Right lung (tissue), 5 donors: ENCODE data around the gene PCNT. TPM values are rescaled to one million over a fixed set of nuclear protein-coding genes. Genes with fewer than 3 reads are reported as not detected.

Experiments used
- DNase-seq, 2 donors: peaks; one replicate each; pipeline ENCODE4 v3.0.0-alpha.2; 2013
- polyA plus RNA-seq, 5 donors: library from polyadenylated mRNA; unstranded; fragments of 120-200 nt; gene quantifications; one replicate each; pipeline versions ENCODE4 v1.2.1 to v1.2.3, GENCODE V29; 2013; ENCODE audit warnings: inconsistent platforms in 1 of 5, low replicate concordance in 1 of 5; ENCODE audit not compliant: insufficient read length in 5 of 5, insufficient read depth in 1 of 5

The PCNT gene
- polyA plus RNA-seq, 5 donors, result 27.9 to 33.4 (median 31.9) TPM

DNA sequence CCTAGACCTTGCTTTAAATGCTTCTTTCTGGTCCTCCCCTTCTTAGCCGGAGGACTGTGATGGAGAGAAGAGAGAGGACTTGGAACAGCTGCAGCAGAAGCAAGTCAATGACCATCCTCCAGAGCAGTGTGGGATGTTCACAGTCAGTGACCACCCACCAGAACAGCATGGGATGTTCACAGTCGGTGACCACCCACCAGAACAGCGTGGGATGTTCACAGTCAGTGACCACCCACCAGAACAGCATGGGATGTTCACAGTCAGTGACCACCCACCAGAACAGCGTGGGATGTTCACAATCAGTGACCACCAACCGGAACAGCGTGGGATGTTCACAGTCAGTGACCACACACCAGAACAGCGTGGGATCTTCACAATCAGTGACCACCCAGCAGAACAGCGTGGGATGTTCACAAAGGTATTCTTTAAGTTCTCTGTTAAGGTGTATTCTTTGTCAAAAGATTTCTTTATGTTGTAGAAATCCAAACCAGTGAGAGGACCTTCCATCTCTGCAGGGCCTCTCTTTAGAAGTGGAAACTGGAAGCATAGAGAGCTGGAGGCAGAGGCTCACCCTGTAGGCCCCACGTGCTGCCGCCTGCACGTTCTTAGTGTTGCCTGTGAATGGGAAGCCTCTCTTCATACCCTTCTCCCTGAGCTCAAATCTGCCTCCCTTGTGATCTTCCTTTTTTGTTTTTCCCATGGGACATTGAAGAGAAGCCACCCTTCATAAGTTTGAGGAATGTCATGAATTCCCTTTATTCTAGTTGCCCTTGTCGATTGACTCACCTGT is 10.6 kb downstream of the PCNT start:
- DNase-seq, result no peak

DNA sequence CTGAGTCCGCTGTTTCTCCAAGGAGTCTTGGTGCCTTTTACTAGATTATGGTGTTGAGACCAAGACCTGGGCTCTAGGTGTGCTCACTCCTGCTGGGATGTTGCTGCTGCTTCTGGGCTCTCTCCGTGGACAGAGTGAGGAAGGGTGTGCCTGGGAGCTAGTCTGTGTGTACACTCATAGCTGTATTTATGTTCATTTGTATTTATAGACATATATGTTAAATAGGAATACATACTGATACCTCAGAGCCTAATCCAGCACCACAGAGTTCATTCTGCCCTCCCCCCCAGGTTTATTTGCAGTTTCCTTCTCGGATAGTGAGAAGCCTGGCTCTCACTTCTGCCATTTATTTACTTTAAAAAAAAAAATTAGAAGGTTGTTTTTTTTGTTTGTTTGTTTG is 12.6 kb downstream of the PCNT start:
- no peak for DNase-seq

DNA sequence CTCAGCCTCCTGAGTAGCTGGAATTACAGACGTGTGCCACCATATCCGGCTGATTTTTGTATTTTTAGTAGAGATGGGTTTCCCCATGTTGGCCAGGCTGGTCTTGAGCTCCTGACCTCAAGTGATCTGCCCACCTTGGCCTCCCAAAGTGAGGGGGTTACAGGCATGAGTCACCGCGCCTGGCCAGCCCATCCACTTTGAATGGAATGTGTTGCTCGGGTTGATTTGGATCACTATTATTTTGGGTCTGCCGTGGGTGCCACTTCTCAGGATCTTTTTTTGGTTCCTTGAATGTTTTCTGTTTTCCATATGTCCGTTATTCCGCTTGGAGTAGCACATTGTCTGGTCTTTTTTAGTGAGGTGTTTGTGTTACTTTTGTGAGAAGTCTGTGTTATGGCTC is 17.0 kb downstream of the PCNT start:
- no peak for DNase-seq

DNA sequence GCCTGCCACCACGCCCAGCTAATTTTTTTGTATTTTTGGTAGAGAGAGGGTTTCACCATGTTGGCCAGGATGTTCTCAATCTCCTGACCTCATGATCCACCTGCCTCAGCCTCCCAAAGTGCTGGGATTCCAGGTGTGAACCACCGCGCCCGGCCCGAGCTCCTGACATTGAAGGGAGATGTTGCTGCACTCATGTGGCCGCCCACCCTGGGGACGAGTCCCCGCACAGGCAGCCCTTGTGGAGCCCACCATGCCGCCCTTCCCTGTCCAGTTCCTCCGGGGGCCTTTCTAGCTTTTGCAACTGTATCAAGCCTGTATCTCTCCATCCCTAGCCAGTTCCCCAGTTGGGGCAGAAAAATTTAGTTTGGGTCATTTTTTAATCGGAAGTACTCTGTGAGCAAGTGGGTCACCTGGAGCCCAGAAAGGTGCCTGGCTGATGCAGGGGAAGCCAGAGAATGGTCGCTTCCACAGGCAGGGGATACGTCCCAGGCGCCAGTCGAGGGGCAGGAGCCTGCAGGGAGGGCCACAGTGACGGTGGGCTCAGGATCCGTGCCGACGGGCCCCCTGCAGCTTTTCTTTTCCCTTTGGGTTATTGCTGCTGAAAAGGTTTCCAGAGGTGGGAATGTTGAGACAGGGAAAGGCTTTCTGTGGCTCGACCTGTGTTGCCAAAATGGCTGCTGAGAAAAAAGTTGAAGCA is 20.4 kb downstream of the PCNT start:
- no peak for DNase-seq

DNA sequence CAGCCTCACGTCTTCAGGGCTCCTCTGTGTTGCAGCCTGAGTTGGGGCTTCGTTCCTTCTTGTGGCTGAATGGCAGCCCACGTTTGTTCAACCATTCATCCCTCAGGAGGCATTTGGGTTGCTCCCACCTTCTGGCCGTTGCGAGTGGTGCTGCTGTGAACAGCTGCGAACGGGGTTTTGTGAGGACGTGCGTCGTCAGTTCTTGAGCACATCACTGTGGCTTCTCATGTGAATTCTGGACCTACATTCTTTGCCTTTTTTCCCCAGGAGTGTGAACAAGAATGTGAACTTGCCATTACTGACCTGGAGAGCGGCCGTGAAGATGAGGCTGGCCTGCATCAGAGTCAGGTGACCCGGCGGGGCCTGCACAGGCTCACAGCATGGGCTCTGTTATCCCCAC is 21.9 kb downstream of the PCNT start:
- DNase-seq, result no peak

DNA sequence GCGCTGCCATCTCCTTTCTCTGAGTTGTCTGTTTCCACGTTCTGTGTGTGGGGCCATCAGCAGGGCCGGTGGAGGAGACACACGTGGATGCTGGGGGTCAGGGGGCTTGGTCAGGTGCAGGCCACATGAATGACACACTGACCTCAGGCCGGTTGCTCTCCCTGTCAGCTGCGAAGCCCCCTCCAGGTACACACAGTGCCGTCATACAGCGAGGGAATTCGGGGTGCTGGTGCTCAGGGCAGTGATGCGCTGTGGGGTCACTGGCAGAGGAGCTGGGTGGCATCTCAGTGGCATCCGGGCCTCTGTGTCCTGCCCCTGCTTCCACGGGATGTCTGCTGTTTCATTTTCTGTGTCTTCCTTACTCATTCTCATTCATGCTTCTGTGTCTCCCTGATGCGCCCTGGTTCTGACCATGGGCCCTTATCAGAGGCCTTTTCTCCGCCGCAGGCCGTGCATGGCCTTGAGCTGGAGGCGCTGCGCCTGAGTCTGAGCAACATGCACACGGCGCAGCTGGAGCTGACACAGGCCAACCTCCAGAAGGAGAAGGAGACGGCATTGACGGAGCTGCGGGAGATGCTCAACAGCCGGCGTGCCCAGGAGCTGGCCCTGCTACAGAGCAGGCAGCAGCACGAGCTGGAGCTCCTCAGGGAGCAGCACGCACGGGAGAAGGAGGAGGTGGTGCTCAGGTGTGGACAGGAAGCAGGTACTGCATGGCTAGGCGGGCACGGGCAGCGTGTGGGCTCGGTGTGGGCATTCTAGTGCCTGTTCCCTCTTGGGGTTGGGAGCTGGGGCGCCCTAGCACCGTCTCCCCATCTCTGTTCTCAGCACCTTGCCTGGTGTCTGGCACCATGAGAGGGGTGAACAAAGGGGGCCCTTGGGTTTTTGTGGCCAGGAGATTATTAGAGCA is 22.6 kb downstream of the PCNT start:
- no peak for DNase-seq

DNA sequence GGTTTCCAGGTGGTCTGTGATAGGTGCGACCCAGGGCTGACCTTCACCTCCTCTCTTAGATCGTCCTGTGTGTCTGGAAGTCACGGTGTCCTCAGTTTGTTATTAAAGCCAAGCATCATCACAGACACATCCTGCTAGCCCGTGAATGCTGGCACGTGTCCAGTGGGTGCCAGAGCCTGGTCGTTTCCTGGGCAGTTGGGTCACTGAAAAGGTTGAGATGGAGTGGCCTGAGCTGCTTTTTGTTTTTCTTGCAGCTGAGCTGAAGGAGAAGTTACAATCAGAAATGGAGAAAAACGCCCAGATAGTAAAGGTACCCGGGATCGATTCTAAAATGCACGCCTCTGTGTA is 23.2 kb downstream of the PCNT start:
- no peak for DNase-seq

DNA sequence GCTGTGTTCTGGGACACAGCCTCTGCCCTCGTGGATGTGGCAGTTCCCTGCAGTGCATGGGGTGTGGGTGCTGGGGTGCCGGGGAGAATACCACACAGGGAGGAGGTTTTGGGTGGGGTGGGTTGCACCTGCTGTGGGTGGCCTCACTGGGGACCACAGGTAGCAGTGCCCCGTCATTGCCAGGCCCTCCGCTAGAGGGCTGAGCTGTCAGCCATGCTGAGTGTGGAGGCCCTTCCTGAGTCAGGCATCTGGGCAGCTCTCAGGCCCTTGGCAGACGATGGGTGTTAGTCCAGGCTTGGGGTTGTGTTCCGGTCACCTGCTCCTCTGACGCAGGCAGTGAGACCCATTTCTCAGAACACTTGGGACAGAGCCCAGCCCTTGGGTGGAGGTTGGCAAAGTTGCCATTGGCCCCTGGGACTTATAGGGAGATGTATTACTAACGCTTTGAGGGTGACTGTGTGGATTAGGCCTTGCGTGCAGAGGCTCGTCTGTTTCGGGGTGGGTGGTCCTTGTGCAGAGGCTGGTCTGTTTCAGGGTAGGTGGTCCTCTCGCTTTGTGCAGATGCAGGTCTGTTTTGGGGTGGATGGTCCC is 23.9 kb downstream of the PCNT start:
- no peak for DNase-seq

DNA sequence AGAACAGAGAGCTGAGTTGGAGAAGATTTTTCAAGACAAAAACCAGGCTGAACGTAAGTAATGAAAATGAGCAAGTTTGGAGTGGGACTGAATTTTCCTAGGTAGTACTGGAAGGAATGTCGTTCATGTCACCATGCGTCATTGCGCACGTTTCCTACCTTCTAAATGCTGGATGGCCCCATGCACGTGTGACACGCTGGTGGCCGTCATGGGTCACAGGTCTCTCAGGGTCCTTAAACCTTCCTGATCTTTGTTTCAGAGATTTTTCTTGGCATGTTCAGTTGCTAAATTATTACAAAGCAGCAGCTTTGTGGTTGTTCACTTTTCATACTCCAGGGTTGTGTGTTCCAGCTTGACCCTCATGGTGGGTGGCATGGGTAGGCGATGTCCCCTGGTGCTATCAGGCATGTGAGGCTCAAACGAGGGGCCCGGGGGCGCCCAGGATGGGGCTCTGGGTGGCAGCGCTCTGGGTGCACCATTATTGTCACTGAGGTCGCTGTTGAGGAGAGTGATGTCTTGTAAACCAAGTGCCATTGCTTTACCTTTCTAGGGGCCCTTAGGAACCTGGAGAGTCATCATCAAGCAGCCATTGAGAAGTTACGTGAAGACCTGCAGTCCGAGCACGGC is 25.3 kb downstream of the PCNT start:
- DNase-seq, result no peak

DNA sequence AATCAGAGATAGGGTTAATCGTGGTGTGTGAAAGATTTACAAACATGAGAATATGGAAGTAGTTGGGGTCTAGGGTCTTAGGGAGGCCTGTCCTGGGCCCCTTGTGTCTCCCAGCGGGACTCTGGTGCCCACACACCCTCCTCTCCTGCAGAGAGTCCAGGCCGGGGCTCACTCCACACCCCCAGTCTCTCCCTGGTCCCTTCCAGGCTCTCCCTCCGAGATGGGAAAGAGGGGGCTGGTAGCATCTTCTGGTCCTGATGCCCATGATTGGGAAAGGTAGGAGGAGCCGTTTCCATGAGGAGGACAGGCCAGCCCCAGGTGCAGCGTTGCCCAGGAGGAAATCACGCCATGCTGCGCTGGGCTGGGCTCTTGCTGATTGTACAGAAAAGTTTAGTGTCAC is 26.6 kb downstream of the PCNT start:
- DNase-seq, result no peak

DNA sequence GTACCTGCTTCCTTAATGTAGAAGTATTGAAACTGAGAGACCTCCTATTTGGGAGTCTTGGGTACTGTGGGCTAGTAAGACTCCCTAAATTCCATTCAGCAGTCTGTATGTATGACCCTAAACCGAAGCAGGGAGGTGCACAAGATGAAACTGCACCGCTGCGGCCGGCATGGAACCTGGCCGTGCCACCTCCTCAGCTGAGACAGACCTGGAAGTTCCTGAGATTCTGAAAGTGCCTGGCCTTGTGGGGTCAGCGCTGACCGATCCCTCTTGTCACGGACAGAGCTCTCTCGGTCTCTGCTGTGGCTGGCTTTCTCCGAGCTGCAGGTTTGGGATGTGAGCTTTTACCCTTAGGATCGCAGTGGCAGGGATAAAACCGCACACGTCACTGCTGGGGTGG is 27.0 kb downstream of the PCNT start:
- DNase-seq, result no peak

DNA sequence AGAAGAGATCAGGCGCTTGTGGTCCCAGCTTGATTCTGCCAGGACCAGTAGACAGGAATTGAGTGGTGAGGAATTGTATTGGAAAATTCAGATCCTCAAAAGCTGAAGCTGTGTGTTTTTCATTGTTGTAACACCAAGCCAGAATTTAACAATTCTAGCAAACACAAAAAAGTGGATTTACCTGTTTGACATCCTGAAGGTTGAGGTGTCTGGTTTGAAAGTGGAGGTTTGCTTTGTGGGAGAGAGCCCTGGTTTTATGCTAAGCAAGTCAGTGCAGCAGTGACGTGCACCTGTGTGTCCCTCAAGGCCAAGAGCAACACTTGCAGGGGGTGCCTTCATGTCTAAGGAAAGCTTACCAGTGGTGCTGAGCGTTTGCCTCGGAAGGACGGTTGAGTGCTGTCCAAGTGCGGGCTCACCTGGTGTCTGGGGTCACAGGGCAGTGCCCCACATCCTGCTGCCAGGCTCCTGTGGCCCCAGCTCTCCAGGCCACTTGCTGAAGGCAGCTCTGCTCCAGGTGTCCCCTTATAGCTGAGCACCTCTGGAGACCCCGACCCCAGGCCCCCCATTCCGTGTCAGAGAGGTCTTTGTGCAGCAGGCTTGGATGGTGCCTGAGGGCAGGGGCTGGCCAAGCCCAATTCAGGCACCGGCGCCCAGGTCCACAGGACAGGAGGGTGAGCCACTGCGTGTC is 27.7 kb downstream of the PCNT start:
- DNase-seq, result peak in 1 of 2 donors; percentile 1

DNA sequence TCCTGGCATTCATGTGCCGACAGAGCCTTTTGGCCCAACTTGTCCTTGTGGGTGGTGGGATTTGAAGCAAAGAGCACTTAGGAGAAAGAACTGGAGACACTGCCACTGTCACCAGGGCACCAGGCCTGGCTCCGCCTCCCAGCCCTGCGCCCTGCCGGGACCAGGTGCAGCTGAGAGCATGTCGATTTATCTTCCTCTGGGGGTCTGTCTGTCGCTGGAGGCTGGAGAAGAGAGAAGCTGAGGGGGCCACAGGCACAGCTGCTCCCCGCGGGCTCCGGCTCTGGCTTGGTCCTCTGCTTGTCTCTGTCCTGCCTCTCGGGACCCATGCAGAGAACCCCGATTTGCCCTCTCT is 28.2 kb downstream of the PCNT start:
- no peak for DNase-seq

DNA sequence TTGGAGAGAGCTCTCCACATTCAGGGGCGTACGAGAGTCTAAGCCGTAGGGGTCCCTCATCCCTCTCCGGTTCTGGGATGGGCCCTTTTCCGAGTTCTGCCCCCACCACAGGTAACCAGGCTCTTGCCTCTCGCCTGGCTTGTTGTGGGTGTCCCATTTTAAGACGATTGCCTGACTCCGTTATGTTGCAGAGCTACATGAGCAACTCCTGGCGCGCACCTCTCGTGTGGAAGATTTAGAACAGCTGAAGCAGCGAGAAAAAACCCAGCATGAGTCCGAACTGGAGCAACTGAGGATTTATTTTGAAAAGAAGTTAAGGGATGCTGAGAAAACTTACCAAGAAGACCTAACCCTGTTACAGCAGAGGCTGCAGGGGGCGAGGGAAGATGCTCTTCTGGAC is 29.0 kb downstream of the PCNT start:
- DNase-seq, result no peak

DNA sequence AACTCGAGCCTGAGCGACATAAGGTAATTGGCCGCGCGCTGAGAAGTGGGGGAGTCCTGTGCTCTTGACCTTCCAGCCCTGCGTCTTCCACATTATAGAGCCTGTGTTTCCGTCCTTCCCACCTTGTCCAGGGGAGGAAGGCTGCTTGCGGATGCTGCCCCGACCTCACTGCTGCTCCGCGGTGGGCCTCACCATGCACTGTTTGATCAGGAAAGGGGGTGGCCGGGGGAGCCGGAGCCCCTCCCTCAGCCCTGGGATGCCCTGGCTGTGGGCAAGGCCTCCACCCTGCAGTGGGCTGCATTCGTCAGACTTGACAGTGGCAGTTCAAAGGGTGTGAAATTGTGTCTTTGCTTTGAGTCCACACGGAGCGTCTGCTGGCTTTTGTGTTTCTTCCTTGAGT is 30.1 kb downstream of the PCNT start:
- no peak for DNase-seq

DNA sequence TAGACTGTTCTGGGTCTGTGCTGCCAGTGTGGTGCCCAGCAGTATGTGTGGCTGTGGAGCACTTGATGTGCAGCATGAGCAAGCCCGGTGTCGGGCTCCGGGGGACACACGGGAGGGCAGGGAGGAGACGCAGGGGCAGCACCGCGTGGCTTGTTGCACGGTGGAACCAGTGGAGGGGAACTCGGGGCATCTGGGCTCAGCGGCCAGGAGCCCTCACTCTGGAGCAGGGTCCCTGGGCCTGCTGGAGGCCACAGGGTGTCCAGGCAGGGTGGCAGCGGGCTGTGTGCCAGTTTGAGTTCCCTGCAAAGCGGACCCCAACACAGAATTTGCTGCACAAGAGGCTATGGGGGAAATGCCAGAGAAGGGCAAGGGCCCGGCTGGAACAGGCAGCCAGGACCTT is 30.6 kb downstream of the PCNT start:
- no peak for DNase-seq

DNA sequence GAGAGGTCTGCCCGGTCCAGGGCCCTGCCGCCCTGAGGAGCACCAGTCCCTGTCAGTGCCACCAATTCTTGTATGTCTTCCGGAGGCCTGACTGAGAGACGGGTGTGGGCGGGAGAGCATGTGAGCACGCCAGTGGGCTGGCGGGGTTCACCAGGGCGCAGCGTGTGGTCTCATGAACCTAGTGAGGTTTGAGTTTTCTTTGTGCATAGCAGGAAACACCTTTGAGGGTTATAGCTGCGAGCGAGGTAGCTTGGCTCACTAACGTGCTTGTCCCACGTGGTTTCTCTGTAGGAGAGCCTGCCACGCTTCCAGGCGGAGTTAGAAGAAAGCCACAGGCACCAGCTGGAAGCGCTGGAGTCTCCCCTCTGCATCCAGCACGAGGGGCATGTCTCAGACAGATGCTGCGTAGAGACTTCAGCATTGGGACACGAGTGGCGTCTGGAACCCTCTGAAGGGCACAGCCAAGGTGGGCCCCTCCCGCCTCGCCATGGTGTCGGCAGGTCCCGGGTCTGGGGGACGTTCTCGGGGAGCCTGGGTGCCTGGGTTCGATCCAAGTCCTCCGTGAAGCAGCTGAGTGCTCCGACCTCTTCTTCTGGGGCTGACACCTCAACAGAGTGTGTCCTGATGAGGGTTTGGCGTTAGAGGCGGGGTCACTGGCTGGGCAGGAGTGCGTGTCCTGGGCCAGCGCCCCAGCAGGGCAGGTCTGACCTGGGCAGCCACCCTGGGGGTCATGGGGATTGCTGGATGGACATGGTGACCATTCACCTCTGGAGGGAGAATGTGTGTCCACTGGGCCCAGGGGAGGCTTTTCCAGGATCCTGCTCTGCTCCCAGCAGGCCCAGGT is 31.4 kb downstream of the PCNT start:
- no peak for DNase-seq

DNA sequence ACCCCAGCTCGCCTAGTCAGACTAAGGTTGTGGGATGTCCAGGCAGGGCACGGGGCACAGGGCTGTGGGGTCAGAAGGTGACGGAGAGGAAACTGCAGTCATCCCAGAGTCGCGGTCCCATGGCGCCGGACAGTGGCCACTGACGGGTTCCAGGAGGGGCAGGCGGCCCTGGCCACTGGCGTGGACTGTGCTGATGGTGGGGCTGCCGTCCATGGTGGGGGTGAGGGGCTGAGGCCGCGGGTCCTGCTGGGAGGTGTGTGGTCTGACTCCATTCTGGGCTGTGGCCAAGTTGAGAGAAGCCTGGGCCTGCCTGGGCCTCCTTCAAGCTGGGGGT is 32.0 kb downstream of the PCNT start:
- no peak for DNase-seq

DNA sequence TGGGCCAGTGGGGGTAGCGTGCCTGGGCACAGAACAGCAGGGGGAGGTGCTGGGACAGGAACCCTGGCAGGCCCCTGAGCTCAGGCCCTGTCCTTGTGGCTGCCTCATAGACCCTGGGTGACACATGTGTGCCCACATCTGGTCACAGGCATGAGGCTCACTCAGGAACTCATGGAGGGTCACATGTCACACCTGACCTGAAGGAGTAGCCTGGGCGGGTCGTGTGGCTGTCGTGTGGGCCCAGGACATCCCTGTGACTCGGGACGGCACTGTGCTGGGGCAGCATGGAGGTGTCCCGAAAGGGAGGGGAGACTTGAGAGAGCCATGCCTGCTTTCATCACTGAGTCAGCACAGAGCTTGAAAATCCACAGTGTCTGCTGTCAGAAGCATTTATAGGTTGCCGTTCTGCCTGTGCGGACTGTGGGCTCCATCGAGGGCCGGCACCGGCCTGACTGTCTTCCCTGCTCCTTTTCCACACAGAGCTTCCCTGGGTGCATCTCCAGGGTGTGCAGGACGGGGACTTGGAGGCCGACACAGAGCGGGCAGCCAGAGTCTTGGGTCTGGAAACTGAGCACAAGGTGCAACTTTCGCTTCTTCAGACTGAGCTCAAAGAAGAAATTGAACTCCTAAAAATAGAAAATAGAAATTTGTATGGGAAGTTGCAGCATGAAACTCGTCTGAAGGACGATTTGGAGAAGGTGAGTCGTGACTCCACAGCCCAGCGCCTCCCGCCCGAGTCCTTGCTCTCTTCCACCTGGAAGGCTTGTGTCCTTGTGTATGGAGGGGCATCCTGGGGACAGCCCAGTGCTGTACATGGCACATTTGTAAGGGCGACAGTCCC is 32.8 kb downstream of the PCNT start:
- no peak for DNase-seq

DNA sequence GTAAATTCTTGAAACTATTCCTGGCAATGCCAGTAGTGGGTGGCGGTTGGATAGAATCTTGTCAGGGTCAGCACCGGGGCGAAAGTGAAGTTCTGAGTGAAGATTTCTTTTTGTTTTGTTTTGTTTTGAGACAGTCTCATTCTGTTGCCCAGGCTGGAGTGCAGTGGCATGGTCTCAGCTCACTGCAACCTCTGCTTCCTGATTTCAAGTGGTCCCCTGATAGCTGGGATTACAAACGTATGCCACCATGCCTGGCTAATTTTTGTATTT is 33.3 kb downstream of the PCNT start:
- no peak for DNase-seq
